Adrenal gland (tissue), 12 donors: Measurements from ENCODE around the gene LYSMD1. TPM values are rescaled to one million over a fixed set of nuclear protein-coding genes. Genes with fewer than 3 reads are reported as not detected.
A peak's percentile ranks its signal among the peaks of the same experiment; 100 is the strongest.

ENCODE experiments used
- DNase-seq, 7 donors: peaks; one replicate each; pipeline ENCODE4 v3.0.0-alpha.2; 2019 to 2020
- H3K27ac ChIP-seq, 5 donors: fragments of 200-600 bp; sonication (generic) in 4 of 5; 1 replicate in 3 of 5; 2 replicates in 2 of 5; pipeline versions ENCODE4 v1.5.1 to v1.8.0; 2016 to 2020; ENCODE audit warnings: mild to moderate bottlenecking in 1 of 5
- H3K27me3 ChIP-seq: fragments of 200-600 bp; 2 replicates; pipeline ENCODE4 v1.8.0; 2021
- H3K36me3 ChIP-seq, 2 donors: fragments of 200-600 bp; replicated peaks in 1 of 2; 1 replicate in 1 of 2; 2 replicates in 1 of 2; pipeline versions ENCODE4 v1.5.1 to v1.8.0; 2018 to 2022
- H3K4me1 ChIP-seq, 2 donors: fragments of 200-600 bp; replicated peaks in 1 of 2; 1 replicate in 1 of 2; 2 replicates in 1 of 2; pipeline versions ENCODE4 v1.5.1 to v1.8.0; 2018 to 2021
- H3K4me3 ChIP-seq, 4 donors: fragments of 200-600 bp; sonication (generic) in 3 of 4; one replicate each; pipeline ENCODE4 v1.5.1; 2016 to 2018
- H3K9me3 ChIP-seq, 3 donors: fragments of 200-600 bp; sonication (generic) in 1 of 3; replicated peaks in 1 of 3; 1 replicate in 2 of 3; 2 replicates in 1 of 3; pipeline versions ENCODE4 v1.5.1 to v1.8.0; 2016 to 2021
- CTCF ChIP-seq, 6 experiments: fragments of 450-650 bp in 4 of 6; fragments of 200-600 bp in 2 of 6; sonication (generic) in 1 of 6; IDR thresholded peaks; 1 replicate in 5 of 6; 2 replicates in 1 of 6; pipeline versions ENCODE4 v1.5.1 to v1.8.0; 2016 to 2021; ENCODE audit warnings: antibody characterized with exemption in 6 of 6, mild to moderate bottlenecking in 2 of 6, moderate library complexity in 1 of 6
- POLR2A ChIP-seq, 2 donors: fragments of 450-650 bp; IDR thresholded peaks; one replicate each; pipeline ENCODE4 v1.6.1; 2017; ENCODE audit warnings: antibody characterized with exemption in 2 of 2, mild to moderate bottlenecking in 2 of 2, moderate library complexity in 1 of 2
- WGBS, 4 donors: extraction: QIAGEN DNeasy Blood & Tissue Kit in 2 of 4; methylation state at CpG; one replicate each; pipeline versions ENCODE4 v1.1.5 to v1.1.7; 2013 to 2017; 5-methylcytosine and 5-hydroxymethylcytosine counted together
- intact Hi-C, 2 donors: fragments of 100-400 bp; cut with DNase I; formaldehyde crosslinking; loops; one replicate each; pipeline versions ENCODE4 v1.14.1 to v1.15.0; 2022 to 2023
- polyA plus RNA-seq, 3 donors: library from polyadenylated mRNA; stranded (reverse); fragments of 200-250 nt in 2 of 3; fragments of 350-450 nt in 1 of 3; fragmentation: Illumina TruSeq in 1 of 3; extraction: RNeasy Lipid Tissue Mini Kit (QIAGEN cat#74804) in 1 of 3; gene quantifications; one replicate each; pipeline ENCODE4 v1.2.3, GENCODE V29; 2013 to 2014
- total RNA-seq, 9 donors: library from RNA; depleted of rRNA in 4 of 9; stranded (reverse); fragments of >200 nt in 4 of 9; fragments of 120-200 nt in 1 of 9; fragmentation: NEBNext Ultra II Directional in 1 of 9; extraction: Animal tissue kit (Norgen Biotek cat#: 25700) in 1 of 9; gene quantifications; one replicate each; pipeline versions ENCODE4 v1.1.0 to v1.2.4, GENCODE V29; 2013 to 2023
- donor health status: healthy with polysubstance abuse.
- donor health status: Bipolar disorder and iron deficiency.
- donor health status: DM: yes; HTN: yes; CAD: no.
- donor health status: DM: no; HTN: no; CAD: no.
- donor health status: DM: no; HTN: no; CAD: no.
- donor health status: DM: yes; HTN: yes; CAD: no.

The LYSMD1 gene
- total and polyA plus RNA-seq, 12 donors: 4.4 to 21.5 (median 12.9) TPM

GRCh38 chr1:151133018-151133806 is 32.5 kb downstream of the LYSMD1 start:
- intact Hi-C loops: no loop called here
- 41 to 67% (median 54%) methylated on average over 5 to 65 of the region's 65 CpGs for WGBS, 4 donors
- H3K4me1 ChIP-seq: peaks cover 7 to 11% of the 10 kb centered on the region in 2 donors
- peak in 1 of 7 donors; percentile 48 for DNase-seq
- H3K27ac ChIP-seq: no peak overlapping the region
- TF ChIP-seq CTCF (IDR thresholded peaks at IDR 0.05): no peak
- TF ChIP-seq POLR2A (IDR thresholded peaks at IDR 0.05): no peak
- H3K27me3 ChIP-seq: no peaks in the 10 kb centered on the region
- no peaks in the 10 kb centered on the region for H3K9me3 ChIP-seq
- H3K36me3 ChIP-seq: no peaks in the 10 kb centered on the region
- H3K4me3 ChIP-seq: peak overlapping the region in 1 of 4 donors; percentile 39

GRCh38 chr1:151132335-151133017 is 33.2 kb downstream of the LYSMD1 start:
- Histone ChIP-seq H3K27me3 (no peaks in the 10 kb centered on the region), H3K9me3 (no peaks in the 10 kb centered on the region), H3K4me3 (peak overlapping the region in 1 of 4 donors; percentile 39), H3K4me1 (peaks cover 7 to 11% of the 10 kb centered on the region in 2 donors), H3K27ac (peak overlapping the region in 1 of 5 donors; percentile 31), H3K36me3 (no peaks in the 10 kb centered on the region)
- DNase-seq: peak in 1 of 7 donors; percentile 45
- intact Hi-C loops: no loop called here
- no peak for TF ChIP-seq CTCF (IDR thresholded peaks at IDR 0.05)
- no peak for TF ChIP-seq POLR2A (IDR thresholded peaks at IDR 0.05)
- WGBS, 4 donors: 38 to 78% (median 50%) methylated on average over 17 to 74 of the region's 74 CpGs

- H3K9me3 ChIP-seq: no peaks in the 10 kb centered on the region
- peak overlapping the region in 2 of 5 donors; percentile 31 to 52 for H3K27ac ChIP-seq
- H3K4me3 ChIP-seq: peak overlapping the region in 1 of 4 donors; percentile 39
- intact Hi-C loops: no loop called here
- TF ChIP-seq CTCF (IDR thresholded peaks at IDR 0.05) (no peak), POLR2A (IDR thresholded peaks at IDR 0.05) (no peak)
- H3K36me3 ChIP-seq: no peaks in the 10 kb centered on the region
- H3K4me1 ChIP-seq: peaks cover 7 to 11% of the 10 kb centered on the region in 2 donors
- 39 to 68% (median 54%) methylated on average over 21 to 39 of the region's 39 CpGs for WGBS, 4 donors
- DNase-seq: peak in 1 of 7 donors; percentile 51
- H3K27me3 ChIP-seq: no peaks in the 10 kb centered on the region
These were observed 33.9 kb downstream of the LYSMD1 start for GRCh38 chr1:151131701-151132334.
